ENCODE measurements around the gene DISP2. TPM values are rescaled to one million over a fixed set of nuclear protein-coding genes. Genes with fewer than 3 reads are reported as not detected.

The DISP2 gene
- total and polyA plus RNA-seq, 2 of the 8 experiments (the other 6 are each of a cell fraction or from before 2014, with no cell fraction given): 0.45 to 1.2 TPM

DNA sequence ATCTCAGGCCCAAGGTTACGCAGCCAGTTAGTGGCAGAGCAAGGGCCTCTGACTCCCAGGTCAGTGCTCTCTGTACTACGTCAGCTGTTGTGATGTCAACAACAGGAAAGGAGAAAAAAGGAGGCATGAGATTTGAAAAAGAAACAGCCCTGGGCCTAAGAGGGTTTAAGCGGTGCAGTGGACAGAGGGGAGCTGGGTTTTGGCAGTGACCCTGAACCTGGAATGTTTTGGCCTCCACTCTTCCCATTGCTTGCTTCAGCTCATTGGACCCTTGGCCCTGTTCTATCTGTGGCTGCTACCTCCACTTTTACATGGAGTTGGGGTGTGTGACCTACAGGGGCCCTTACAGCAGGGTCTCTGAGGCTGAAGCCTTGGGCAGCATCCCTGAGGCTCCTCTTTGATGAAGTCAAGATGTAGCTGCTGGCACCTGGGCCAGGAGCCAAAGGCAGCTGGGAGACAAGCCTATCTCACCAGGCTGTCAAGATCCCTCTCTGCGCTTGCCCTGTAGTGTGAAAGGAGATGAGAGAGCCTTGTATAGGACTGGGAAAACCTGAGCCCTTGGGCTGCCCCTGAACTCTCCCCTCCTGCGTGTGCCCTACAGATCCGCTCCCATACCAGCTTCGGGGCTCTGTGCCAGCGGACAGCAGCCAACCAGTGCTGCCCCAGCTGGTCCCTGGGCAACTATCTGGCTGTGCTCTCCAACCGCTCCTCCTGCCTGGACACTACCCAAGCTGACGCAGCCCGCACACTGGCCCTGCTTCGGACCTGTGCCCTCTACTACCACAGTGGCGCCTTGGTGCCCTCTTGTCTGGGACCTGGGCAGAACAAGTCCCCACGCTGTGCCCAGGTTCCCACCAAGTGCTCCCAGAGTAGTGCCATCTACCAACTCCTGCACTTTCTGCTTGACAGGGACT, 8.7 kb downstream of the DISP2 start (continued):
- TF ChIP-seq RNF2 (IDR thresholded peaks at IDR 0.05; ENCODE audit: borderline replicate concordance, low read depth, low read length, missing control alignments, poor library complexity, severe bottlenecking) (no peak), YY1 (IDR thresholded peaks at IDR 0.05; ENCODE audit: low read depth, low read length) (no peak), HDAC2 (IDR thresholded peaks at IDR 0.05; ENCODE audit: borderline replicate concordance in 1 of 2, low read depth in 2 of 2, low read length in 2 of 2) (no peak)

Measured in H1 (cell line).